Stimulated activated CD4-positive, alpha-beta T cell treated with anti-CD3 and anti-CD28 coated beads, TNF-alpha, amount 100 ng/mL, for 24 hours (primary cell): ENCODE measurements around the gene UNC79.
"Not testable (repeated sequence)": the region's sequence is repeated elsewhere in the genome, so short reads cannot be mapped to it uniquely, and the experiment has no call there.

Experiments
- DNase-seq, 3 experiments: peaks; one replicate each; pipeline ENCODE4 v3.0.0-alpha.2; 2020; ENCODE audit warnings: low read depth in 3 of 3

UNC79 gene

GRCh38 chr14:93430315-93431035, at the start of gene UNC79:
Gene UNC79, plus strand, starts transcription at chr14:93430939. Its CDS starts 91 bp downstream, at chr14:93431030.
- no peak for DNase-seq

GRCh38 chr14:93381644-93382043, 49.1 kb upstream of the UNC79 start:
- DNase-seq = no peak

DNA sequence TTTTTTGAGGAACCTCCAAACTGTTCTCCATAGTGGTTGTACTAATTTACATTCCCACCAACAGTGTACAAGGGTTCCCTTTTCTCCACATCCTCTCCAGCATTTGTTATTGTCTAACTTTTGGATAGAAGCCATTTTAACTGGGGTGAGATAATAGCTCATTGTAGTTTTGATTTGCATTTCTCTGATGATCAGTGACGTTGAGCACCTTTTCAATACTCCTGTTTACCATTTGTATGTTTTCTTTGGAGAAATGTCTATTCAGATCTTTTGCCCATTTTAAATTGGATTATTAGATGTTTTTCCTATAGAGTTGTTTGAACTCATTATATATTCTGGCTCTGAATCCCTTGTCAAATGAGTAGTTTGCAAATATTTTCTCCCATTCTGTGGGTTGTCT, 46.5 kb upstream of the UNC79 start:
- not testable (repeated sequence) for DNase-seq

GRCh38 chr14:93395231-93395630, 35.5 kb upstream of the UNC79 start:
- no peak for DNase-seq

DNA sequence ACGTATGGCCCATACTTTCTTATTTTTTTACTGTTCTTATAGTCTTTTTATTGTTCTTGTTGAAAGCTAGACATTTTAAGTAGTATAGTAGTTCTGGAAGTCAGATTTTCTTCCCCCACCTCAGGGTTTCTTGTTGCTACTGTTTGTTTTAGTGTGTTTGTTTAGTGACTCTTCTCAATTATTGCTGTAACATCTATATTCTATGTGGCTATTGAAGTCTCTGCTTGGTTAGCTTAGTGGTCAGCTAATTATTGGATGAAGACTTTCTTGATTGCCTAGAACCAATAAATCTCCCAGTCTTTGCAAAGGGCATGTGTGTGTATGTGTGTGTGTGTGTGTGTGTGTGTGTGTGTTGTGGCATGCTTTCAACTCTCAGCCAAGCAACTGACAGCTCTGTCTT, 34.3 kb upstream of the UNC79 start:
- DNase-seq = no peak

DNA sequence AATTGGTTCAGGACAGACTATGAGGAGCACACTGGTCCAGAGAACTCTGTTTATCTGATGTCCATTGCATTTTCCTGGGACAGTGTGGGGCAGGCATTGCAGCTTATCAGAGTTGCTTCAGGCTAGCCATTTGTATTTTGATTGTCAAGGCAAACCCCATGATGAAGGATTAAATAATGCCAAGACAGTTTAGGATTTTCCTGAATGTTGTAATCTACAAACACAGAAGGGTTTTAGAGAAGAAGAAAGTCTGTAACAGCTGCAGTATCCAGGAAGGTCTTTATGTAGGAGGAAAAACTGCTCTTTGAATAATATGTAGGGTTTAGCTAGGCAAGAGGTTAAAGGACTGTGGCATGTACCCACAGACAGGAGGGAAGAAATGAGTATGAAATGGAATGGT, 32.2 kb upstream of the UNC79 start:
- no peak for DNase-seq

DNA sequence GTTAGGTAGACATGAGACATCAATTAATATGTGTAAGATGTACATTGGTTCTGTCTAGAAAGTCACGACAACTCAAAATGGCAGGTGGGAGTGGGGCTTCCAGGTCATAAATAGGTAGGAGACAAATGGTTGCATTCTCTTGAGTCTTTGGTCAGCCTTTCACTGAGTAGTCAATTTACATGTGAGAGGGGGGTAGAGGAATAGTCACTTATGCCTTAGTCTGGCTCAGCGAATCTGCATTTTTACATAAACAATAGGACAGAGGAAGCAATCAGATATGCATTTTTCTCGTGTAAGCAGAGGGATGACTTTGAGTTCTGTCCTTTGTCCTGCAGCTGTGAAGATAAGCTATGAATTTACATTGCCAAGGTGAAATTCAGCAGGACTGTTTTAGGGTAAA, 27.8 kb upstream of the UNC79 start:
- no peak for DNase-seq

GRCh38 chr14:93410021-93410420, 20.7 kb upstream of the UNC79 start:
- no peak for DNase-seq

DNA sequence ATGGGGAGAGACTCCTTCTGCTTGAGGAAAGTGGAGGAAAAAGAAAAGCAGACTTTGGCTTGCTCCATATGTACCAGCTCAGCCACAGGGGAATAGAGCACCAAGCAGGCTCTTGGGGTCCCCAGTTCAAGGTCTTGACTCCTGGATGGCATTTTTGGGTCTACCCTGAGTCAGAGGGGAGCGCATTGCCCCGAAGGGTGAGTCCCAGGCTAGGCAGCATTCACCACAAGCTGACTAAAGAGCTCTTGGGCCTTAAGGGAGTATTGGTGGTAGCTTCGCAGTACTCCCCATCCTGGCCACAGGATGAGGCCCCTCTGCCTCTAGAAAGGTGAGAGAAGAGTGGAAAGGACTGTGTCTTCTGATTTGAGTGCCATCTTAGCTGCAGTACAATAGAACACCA, 19.8 kb upstream of the UNC79 start:
- DNase-seq = no peak

DNA sequence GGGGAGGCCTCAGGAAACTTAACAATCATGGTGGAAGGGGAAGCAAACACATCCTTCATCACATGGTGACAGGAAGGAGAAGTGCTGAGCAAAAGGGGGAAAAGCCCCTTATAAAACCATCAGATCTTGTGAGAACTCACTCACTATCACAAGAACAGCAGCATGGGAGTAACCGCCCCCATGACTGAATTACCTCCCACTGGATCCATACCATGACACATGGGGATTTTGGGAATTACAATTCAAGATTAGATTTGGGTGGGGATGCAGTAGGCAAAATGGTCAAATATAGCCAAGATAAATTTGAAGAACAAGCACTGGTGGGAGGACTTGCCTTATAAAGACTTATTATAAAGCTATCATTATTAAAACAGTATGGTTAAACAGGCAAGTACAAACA, 5.6 kb upstream of the UNC79 start:
- DNase-seq = not testable (repeated sequence)

DNA sequence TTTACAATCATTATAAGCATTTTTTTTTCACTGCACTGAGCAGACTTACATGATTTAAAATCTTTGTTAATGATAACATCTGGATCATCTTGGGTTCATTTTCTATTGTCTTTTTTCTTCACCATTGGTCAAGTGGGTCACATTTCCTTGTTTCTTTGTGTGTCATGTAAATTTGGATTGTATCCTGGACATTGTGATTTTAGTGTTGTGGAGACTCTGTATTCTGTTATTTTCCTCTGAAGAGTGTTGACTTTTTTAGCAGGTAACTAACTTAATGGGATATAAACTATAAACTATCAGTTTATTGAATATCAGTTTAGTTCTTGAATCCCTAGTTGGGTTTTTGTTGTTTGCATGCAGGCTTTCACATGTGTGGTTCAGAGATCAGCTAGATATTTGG, 4.0 kb upstream of the UNC79 start:
- no peak for DNase-seq

DNA sequence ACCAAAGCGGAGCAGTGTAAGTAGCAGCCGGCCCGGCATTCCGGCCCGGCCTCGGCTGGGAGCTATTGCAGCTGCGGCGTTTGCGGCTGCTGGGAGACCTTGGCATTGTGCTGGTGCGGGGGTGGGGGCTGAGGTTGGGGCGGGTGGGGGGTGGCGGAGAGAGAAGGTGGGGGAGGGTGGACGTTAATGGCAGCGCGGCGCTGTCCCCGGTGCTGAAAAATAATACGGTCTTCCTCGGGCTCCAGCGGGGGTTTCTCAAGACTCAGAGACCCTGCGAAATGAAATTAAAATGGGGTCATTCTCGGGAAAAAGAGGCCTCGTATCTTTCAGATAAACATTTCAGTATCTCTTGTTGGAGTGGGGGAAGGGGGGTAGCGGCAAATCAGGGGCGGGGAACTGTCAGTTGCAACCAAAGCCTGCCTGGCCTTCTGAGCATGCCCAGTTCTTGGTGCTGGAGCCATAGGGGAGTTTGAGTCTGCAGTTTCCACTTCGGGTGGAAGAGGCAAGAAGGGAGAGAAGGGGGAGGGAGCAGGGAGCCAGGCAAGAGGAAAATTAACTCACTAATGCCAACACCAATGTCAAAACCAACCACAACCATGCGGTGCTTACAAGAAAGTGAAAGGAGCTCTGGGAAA, 414 bp downstream of the UNC79 start:
- no peak for DNase-seq

- DNase-seq = no peak
These were observed 23.5 kb downstream of the UNC79 start for GRCh38 chr14:93454224-93454623.

- no peak for DNase-seq
These were observed 25.6 kb downstream of the UNC79 start for GRCh38 chr14:93456356-93456755.

DNA sequence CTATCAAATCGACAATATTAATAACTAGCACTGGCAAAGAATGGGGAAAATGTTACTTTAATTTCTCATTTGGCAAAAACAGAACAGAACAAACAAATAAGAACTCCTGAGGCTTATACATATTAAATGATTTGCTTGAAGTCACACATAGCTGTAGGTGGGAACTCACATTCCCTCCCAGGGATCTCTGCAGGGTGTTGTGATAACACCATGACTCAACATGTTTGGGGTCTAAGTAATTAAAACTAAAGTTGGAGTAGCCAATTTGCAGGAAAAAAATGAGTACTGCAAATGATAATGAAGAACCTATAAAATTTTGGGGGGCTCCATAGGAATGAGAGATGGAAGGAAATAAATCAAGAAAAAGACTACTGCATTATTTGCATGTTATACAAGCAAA, 27.5 kb downstream of the UNC79 start:
- no peak for DNase-seq

DNA sequence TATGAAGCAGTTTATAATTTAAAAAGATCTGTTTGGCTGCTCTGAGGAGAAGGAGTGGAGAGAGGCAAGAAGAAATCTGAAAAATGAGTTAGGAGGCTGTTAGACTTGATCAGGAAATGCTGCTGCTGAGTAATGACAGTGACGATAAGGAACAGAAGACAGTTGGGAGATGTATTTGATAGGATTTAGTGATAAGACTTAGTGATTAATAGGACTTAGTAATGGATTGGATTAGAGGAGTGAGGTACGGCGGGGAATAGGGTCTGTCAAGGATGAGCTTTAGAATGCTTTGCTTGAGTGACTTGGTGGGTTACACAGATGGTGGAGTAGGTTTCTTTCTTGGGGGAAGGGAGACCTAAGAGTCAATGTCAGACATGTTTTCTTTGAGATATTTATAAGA, 31.7 kb downstream of the UNC79 start:
- no peak for DNase-seq

DNA sequence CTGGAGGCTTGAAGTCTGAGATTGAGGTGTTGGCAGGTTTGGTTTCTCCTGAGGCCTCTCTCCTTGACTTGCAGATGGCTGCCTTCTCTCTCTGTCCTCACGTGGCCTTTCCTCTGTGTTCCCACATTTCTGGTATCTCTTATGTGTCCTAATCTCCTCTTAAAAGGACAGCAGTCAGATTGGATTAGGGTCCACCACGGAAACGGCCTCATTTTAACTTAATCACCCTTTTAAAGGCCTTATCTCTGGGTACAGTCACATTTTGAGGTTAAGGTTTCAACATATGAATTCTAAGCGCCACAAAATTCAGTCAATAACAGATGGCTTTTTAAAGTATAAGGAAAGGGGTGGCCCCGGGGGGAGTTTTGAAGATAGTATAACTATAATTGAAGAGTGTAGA, 33.5 kb downstream of the UNC79 start:
- no peak for DNase-seq

DNA sequence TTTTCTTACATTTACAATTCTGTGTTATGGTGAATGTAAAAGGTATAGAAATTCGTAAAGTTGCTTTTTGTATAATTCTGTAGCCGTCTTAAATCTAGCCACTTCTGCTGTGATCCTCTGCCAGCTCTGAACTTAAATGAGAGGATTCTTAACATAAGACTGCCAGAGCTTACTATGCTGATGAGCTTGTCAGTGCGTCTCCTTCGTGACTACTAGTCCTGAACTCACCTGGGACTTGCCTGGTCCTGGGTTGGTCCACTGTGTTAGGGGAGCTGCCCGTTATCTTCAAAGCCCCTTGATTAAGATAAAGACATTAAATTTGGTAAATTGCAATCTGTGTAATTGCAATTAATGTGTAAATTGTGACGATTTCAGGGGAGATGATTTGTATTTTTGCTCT, 44.7 kb downstream of the UNC79 start:
- no peak for DNase-seq

- DNase-seq = no peak
These were observed 45.6 kb downstream of the UNC79 start for GRCh38 chr14:93476305-93476704.

DNA sequence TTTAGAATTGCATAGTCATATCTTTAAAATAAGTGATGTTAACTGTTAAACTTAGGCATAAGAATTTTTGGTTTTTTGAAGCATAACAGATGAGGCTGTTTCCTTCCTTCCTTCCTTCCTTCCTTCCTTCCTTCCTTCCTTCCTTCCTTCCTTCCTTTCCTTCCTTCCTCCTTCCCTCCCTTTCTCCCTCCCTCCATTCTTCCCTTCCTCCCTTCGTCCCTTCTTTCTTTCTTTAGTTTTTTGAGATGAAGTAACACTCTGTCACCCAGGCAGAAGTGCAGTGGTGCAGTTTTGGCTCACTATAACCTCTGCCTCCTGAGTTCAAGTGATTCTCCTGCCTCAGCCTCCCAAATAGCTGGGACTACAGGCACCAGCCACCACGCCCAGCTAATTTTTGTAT, 48.3 kb downstream of the UNC79 start:
- not testable (repeated sequence) for DNase-seq

DNA sequence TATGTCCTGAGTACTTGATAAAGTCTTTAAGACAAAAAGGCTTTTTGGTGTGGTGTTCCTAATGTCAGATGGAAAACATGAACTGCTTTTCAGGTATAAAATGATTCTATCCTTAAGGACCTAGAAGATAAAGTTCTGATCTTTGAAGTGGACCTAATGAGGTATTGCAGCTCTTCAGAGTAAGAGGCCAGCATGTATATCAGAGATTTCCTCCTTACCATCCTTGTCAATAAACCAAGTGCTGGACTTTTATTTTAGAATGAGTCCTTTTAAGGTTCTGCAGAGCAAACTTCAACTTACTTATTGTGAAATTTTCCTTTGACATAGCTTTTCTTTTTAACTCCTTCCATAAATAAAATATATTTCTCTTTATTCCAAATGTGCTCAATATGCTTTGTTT, 50.1 kb downstream of the UNC79 start:
- DNase-seq = no peak

DNA sequence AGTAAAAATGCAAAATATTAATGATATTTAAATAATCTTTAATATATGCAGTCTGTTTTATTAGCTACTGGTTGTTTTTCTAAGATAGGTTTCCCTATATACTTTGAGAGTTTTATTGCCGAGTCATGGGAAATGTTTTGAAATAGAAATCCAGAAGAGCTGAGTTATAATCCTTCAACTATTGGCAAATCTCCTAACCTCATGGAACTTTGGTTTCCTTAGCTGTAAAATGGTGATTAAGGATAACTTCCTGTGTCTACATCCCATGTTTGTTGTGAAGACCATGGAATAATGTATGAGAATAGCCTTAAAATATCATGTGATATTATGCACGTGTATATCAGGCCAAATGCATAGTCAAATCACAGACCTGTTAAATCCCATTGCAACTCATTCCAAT, 51.0 kb downstream of the UNC79 start:
- DNase-seq = no peak

- no peak for DNase-seq
These were observed 59.3 kb downstream of the UNC79 start for GRCh38 chr14:93490001-93490400.

DNA sequence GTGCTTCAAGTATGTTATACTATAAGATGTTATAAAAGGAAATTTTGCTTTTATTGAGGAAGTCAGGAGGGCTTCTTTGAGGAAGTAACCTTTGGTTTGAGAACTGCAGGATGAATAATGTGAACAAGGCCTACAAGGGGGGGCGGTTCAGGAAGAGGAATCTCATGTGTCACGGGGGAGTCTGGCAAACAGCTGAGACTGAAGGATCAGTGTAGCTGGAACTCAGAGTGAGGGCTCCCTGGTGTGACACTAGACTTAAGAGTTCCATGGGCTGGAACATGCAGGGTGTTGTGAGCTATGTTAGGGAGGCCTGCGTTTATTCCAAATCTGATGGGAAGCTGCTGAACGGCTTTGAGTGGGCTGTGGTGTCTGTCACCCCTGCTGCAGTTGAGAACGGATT, 62.3 kb downstream of the UNC79 start:
- DNase-seq = no peak
